Superior temporal gyrus (tissue), 1 donor: ENCODE measurements around the gene SULT1E1.
A peak's percentile ranks its signal among the peaks of the same experiment; 100 is the strongest.

Experiments used
- DNase-seq: peaks from one replicate; pipeline ENCODE4 v3.0.0-alpha.2; 2016; ENCODE audit errors: extremely low spot score

SULT1E1 gene

DNA sequence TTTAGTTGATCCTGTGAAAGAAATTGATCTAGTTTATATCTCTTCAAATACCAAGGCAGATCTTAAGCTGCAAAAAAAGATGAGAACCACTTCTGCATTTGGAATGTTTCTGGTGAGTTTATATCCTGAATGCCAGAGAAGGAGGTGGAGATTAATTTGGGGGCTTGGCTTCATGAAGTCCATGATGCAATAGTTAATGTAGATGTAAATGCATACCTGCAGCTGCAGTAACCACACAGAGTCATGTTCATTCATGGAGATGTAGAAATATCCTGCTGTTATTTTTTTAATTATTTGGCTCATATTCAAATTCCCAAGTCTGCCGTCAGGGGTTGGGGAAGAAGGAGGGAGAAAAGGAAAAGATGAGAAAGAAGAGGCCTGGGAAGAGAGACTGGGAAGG is at the start of gene SULT1E1:
Gene SULT1E1 (minus strand): TSS at position 94 of the 400 bp plus-strand sequence. CDS start 2,501 bp downstream, outside the sequence.
- no peak for DNase-seq

DNA sequence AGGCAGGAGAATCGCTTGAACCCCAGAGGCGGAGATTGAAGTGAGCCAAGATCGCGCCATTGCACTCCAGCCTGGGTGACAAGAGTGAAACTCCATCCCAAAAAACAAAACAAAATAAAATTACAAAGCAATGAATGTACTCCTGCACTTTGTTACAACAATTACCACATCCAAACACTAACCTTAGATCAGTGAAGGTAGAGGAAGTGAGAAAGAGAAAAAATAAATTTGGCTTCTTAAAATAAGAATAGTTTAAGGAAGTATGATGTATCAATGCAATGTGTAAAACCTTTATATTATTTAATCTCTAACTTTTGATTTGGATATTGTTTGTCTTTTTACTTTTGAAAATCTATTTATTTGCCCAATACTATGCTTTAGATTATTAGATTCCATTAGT is 49.2 kb upstream of the SULT1E1 start:
- no peak for DNase-seq

- DNase-seq = no peak
Observed at GRCh38 chr4:69907151-69907550, 47.2 kb upstream of the SULT1E1 start.

- DNase-seq = no peak
Observed at GRCh38 chr4:69896530-69897116, 36.7 kb upstream of the SULT1E1 start.

- DNase-seq = peak; percentile 37
Observed at GRCh38 chr4:69894721-69895120, 34.8 kb upstream of the SULT1E1 start.

DNA sequence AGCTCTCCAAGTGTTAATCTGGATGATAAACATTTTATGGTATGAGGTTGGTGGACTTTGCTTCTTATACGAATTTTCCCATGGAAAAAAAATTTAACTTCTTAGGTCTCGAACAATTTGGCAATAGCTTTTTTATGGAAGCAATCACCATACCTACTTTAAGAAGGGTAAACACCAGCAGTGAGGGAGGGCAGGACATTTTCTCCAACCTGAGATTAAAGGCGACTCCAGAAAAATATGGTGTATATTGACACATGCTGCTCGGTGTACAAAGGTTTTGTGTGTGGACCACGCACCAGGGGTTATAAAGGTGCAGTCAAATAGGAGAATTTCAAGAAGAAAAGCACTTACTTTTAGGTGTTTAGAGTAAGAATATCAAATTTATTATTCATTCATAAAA is 34.2 kb upstream of the SULT1E1 start:
- DNase-seq = no peak

DNA sequence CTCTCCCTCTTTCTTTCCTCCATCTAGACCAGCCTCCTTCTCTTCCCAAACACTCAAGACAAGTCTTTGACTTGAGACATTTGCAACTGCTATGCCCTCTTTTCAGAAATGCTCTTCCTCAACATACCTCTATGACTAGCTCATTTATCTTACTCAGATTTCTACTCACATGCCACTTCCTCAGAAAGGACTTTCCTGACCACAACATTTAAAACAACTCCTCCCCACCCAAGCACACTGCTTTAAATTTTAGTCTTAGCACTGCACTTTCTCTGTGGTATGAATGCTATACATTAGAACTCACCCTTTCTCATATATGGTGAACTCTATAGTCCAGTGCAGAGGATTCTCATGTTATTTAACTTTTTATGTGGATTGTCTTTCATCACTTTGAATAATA is 28.4 kb upstream of the SULT1E1 start:
- no peak for DNase-seq

DNA sequence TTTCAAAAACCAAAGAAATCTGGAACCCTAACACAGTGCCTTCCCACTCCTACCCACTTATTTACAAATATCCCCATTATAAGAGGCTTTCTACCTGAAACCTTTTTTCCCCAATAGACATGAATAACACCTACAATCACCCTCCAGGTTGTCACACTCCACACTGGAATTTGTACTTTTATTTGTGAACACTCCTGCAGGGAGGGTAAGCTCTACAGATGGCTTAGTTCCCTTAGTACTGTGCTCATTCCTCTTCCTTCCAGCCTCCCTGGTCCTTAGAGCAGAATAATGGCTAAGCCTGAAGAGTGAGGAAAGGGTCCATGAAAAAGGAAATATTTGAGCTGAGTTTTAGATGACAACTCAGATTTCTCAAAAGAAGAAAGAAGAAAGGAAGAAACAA is 22.2 kb upstream of the SULT1E1 start:
- no peak for DNase-seq

DNA sequence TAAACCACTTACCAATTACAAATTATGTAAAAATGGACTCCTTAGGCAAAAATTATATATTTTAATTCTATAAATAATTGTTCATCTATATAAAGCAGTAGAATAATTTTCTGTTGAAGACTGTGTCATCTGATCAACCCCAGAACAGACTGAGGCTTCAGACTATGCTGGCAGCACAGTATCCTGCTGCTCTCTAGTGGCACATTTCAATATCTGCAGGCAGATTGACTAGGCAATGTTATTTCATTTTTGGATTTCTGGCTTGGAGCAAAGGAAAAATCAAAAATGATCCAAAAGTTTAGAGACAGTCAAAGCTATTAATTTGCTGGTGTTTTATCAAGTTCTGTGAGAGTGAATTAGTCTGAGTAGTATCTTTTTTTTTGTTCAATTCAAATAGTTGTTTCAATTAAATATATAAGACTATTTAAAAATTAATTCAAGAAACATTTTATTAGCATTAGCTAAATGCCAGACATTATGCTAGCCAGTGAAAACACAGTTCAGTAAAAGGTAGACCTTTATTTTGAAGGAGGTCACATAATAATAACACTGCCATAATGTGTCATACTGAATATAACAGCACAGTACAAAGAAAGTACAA is 21.3 kb upstream of the SULT1E1 start:
- DNase-seq = peak; percentile 69

GRCh38 chr4:69878250-69878649 is 18.3 kb upstream of the SULT1E1 start:
- no peak for DNase-seq

DNA sequence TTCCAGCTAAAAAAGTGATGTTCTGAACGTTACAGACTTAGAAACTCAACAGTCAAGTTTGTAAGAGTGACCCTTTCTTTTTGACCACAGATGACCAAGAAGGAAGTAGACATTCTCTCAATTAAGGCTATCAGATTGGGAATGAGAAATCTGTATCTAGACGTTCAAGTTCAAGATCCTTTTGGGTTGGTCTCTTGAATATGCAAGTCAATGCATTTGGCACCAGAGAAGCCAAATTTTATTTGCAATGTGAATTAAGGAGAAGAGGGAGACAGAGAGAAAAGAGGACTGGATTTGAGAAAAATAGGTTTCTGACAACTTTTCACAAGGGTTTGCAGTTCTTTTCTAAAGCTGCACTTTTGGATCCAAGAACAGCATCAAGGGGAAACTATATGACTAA is 17.5 kb upstream of the SULT1E1 start:
- no peak for DNase-seq

- DNase-seq = no peak
Observed at GRCh38 chr4:69876071-69876470, 16.1 kb upstream of the SULT1E1 start.

DNA sequence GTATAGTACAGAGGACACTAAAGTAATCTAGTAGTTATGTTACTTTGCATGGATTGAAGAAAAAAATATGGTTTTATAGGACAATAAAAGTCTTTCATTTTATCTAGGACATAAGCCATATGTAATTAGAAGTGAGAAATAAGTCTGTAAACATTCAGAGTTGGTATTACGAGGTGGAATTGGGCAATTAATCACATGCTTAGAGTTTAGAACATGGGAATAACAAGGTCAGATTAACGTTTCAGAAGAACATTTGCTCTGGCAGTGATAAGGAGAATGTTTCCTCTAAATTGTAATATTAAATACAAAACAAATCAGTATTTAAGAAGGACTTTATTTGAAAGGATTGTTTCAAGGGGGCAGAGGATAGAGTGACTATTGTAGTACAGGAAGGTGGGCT is 15.6 kb upstream of the SULT1E1 start:
- no peak for DNase-seq

GRCh38 chr4:69874507-69874906 is 14.6 kb upstream of the SULT1E1 start:
- no peak for DNase-seq

GRCh38 chr4:69861756-69862155 is 1.8 kb upstream of the SULT1E1 start:
- no peak for DNase-seq

DNA sequence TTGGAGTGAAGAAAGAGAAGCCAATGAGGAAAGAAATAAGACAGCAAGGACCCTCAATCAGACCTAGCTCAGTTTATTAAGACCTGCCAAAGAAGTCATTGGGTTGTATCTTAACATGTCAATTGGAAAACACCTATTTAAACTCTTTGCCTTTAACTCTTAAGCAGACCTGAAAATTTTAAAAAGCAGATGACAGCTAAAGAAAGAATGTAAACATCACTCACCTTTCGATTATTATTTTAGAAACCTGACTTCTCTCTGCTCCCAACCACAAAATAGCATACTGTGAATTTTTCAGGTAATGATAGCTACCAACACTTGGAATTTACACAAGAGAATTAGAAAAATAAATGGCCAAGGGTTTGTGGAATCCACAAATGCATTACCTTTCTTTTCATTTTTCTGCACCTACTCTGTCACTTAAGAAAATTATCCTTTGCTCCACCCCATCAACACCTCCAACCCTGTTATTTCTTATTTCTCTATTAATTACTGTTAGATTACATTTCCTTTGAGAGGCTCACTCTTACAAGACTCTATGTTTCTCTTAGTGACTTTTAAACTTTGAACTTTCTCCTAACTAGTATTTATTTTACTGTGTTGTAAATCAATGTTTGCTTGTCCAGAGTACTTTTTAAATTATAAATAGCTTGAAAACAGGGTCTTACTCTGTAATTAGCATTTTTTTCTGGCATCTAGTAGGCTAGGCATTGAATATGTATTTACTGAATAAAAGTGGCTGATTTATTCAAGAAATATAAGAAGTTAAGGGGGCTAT is 765 bp upstream of the SULT1E1 start:
- no peak for DNase-seq

GRCh38 chr4:69859140-69859685 is 732 bp downstream of the SULT1E1 start:
- DNase-seq = no peak

GRCh38 chr4:69858690-69859089 is 1.3 kb downstream of the SULT1E1 start:
- DNase-seq = no peak

GRCh38 chr4:69855822-69856221 is 4.1 kb downstream of the SULT1E1 start:
- DNase-seq = no peak

DNA sequence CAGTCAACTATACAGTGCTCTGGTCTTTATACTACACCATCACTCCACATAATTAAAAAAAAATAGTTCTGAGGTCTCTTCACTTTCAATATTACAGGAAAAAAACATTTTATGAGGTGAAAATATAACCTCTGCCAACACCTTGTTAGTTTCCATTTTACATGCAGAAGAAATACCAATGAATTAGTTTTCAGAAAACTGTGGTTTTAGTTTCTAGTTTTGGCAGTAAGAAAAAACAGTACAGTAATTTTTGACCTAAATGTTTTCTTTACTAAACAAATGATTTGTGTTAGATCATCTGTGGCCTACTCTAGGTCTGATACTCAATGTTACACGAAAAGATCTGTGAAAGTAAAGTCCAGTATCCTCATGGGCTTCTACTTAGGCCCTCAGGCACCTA is 10.0 kb downstream of the SULT1E1 start:
- no peak for DNase-seq

DNA sequence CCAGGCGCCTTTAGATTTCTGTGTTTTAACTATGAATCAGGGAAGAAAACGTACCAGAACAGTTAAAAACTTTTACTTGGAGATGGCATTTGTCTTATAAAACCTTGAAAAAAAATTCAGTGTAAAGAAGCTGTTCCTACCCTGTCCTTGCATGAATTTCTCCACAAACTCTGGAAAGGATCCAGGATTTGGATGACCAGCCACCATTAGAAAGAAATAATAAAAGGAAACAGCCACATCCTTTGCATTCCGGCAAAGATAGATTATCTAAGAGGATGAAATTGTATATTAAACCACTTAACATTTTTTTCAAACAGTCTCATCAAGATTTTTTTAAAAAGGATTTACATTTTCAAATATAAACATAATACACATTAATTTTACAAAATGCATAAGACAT is 10.6 kb downstream of the SULT1E1 start:
- DNase-seq = no peak

- no peak for DNase-seq
Observed at GRCh38 chr4:69848028-69848427, 11.9 kb downstream of the SULT1E1 start.

DNA sequence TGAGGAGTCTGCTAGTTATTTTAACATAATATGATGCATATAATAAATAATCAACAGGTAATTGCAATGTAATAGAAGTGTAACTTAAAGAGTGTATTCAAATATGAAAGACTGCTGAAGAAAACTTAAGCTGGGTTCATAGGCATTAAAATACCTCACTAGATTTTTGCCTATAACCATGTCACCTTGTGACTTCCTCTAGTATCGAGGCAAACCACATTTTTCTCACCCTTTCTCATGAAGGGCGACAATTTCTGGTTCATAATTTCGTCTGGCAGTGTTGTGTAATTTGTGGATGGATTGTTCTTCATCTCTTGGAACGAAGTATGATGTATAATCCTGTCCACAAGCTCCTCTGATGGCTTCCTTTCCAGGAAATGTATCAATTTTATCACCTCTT is 16.0 kb downstream of the SULT1E1 start:
- DNase-seq = no peak
